ENCODE data around the gene PTPRQ.

The PTPRQ gene

DNA sequence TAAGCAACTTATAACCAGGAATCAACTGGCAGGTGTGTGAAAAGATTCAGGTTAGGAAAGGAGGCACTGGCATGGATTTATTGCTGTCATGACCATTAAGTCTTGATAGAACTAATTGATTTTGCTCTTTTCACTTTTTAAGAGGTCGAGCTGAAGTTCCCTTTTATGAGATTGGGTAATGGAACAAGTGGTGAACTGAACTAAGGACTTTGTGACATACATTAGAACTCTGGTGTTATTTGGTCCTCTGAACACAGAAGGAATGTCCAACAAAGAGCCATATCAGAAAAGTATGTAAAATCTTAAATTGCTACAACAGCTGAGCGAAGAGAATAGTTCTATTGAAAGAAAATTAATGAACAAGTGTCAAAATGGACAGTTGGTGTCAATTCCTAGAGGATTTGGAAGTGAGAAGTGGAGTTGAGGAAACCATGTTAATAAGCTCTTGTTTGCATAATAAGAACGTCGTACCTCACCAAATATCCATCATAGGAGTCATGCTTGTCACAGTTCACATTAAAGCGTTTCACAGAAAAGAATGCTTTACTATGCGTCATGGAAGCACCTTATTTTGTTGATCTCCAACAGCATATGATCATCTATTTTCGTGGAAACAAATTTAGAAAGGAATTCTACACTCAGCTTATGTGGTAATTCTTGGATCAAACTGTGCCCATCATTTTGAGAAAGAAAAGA is 255.0 kb downstream of the PTPRQ start:
- in situ Hi-C loops (cut with MboI; ENCODE audit: low sequenced_read_pairs) = no loop called here

DNA sequence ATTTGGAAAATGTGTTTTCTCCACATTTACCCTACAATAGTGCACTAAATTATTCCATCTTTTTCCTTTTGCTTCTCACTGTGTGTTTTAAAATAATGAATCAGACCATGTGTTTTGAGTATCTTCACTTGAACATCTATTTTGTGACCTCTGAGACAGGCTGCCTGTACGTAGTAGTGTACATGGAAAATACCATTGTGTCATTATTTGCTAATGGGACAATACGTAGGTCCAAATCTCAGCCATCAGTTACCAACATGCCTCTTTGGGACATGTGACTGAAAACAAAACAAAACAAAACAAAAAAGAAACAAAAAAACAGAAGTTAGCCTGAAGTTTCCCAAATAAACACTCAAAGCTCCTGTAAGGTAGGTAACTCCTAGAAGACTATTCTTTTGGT is 256.3 kb downstream of the PTPRQ start:
- in situ Hi-C loops (cut with MboI; ENCODE audit: low sequenced_read_pairs) = no loop called here

DNA sequence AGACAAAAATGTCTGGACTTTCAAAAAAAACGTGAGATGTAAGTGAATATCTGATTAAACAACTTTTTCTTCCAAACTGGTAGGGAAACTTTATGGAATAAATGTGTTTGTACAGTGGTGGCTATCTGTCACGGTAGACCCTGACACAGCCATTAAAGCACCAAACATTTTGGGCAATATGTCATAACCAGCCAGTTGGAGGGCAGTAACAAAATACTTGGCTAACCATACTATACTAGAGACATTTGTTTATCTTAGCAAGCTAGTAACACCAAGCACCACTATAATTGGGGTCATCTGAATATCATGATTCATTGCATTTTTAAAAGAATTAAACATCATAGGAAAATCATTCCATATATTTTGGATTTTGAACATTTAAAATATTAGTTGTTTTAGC is 257.4 kb downstream of the PTPRQ start:
- in situ Hi-C loops (cut with MboI; ENCODE audit: low sequenced_read_pairs) = no loop called here

DNA sequence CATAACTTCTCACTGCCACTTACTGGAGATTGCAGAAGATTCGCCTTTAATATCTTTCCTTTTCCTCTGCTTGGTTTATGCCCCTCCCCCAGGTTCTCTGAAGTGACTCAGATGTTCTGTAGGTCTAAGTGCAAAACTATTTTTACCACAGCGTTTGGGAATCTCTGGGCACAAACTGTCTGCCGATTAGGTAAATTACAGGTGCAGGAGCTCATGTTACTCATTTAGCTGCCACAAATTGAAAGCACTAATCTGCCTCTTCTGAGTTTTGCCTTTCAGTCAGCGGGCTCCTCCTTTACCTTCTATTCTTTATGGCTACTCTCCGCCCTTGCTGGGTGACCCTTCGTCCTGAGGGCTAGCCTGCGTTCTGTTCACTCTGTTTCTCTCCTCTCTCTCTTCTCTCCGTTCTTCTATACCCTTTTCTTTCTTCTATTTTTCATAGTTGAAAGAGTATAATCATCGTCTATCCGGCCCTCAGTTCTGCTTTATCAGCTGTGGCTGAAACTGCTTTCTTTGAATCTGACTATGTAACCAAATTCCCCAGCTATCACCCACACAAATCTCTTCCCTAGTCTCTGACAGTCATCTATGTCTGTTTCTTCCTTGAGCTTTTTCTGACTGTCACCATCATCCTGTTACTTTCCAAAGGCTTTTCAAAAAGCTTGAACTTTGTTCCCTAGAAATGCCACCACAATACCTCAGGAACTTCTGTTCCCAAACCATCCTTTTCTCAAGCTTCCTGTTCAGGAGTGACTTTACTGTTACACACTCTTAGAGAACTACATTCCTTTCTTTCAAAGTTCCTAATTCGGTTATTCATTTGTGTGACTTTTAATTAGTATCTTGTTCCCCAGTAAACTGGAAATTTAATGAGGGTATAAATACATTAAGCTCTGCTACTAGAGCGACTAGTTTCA is 259.1 kb downstream of the PTPRQ start:
- in situ Hi-C loops (cut with MboI; ENCODE audit: low sequenced_read_pairs) = no loop called here

DNA sequence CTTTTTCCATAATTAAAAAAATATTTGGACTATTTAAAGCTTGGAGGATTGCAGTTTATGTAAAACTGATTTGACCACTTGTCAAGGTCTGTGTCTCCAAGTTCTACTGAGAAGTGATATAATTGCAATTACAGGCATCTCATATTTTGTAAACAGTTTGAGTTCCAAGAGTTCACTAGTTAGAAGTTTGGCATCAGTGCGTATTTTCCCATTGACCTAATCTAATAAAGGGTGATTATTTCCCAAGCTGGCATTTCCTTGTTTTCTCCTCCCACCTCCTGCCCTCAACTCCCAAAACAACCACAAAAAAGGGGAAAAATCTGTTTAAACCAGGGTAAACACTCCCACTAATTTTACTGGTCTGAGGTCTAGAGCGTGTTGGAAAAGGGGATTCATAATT is 260.4 kb downstream of the PTPRQ start:
- in situ Hi-C loops (cut with MboI; ENCODE audit: low sequenced_read_pairs) = no loop called here

DNA sequence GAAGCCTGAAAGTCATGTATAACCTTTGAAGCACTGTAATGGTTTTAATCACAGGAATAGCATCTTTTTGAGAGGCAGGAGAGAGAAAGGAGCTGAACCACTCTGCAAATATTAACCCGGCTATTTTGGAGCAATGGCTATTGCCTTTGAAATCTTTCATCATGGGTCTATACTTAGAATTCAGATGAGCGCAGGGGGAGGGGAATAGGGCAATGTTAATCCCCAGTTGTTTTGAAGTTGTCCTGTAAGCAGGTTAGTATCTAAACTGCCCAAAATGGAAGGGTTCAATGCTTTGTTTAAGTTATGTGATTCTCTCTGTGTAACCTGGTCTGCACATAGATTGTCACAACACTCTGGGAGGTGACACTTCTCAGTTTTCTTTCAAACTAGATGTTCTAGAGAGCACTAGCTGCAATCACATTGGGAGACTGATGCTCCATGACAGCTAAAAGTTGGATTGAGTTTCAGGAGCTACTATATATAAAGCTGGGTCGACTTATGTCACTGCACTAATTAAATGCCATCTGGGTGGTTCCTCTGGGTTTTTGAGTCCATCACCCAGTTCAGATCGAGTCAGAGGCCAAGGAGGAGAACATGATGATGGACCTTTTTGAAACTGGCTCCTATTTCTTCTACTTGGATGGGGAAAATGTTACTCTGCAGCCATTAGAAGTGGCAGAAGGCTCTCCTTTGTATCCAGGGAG is 263.2 kb downstream of the PTPRQ start, which contains the start of gene MYF6:
TSS of gene MYF6 (plus strand) at position 509 of the 704 bp plus-strand sequence. CDS start at position 595, 86 bp downstream.
- in situ Hi-C loops (cut with MboI; ENCODE audit: low sequenced_read_pairs) = no loop called here

DNA sequence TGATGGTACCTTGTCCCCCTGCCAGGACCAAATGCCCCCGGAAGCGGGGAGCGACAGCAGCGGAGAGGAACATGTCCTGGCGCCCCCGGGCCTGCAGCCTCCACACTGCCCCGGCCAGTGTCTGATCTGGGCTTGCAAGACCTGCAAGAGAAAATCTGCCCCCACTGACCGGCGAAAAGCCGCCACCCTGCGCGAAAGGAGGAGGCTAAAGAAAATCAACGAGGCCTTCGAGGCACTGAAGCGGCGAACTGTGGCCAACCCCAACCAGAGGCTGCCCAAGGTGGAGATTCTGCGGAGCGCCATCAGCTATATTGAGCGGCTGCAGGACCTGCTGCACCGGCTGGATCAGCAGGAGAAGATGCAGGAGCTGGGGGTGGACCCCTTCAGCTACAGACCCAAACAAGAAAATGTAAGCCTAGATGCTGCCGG is 263.8 kb downstream of the PTPRQ start:
- in situ Hi-C loops (cut with MboI; ENCODE audit: low sequenced_read_pairs) = no loop called here

DNA sequence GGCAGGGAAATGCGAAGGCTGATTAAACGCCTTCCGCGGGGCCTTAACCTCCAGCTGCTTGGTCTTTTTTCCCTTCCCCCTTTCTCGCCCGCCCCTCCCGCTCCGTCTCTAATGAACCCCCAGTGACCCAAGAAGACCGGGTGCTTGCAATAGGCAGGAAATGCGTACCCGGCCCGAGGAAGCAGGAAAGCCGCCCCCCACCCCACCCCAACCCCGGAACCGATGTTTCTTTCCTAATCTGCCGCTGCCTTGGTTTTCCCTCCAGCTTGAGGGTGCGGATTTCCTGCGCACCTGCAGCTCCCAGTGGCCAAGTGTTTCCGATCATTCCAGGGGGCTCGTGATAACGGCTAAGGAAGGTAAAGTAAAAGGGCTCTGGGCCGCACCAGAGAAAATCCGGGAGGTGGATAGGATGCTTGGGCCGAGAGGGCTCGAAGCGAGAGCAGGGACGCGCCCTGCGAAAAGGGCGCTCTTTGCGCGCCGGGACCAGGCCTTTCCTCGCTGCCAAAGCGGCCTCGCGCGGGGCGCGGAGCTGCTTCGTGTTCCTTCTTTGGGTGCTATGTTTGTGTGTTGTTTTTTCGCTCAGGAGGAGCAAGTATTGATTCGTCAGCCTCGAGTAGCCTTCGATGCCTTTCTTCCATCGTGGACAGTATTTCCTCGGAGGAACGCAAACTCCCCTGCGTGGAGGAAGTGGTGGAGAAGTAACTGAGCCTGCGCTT is 264.4 kb downstream of the PTPRQ start:
- in situ Hi-C loops (cut with MboI; ENCODE audit: low sequenced_read_pairs) = no loop called here

DNA sequence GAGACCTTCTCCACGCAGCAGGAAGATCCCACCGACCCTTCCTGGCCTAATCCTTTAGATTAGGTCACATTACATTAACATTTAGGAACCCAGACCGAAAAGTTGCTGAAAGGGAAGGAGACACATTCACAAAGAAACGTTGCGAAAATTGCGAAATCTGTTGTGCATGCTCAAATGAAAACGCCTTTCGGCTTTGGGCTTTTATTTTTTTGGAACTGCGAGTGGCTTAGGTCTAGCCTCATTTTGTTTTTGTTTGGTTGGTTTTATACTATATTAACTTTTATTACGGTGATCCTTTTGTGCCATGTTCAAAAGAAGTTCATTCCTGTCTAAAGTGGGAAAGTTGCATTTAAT is 264.9 kb downstream of the PTPRQ start:
- in situ Hi-C loops (cut with MboI; ENCODE audit: low sequenced_read_pairs) = no loop called here

DNA sequence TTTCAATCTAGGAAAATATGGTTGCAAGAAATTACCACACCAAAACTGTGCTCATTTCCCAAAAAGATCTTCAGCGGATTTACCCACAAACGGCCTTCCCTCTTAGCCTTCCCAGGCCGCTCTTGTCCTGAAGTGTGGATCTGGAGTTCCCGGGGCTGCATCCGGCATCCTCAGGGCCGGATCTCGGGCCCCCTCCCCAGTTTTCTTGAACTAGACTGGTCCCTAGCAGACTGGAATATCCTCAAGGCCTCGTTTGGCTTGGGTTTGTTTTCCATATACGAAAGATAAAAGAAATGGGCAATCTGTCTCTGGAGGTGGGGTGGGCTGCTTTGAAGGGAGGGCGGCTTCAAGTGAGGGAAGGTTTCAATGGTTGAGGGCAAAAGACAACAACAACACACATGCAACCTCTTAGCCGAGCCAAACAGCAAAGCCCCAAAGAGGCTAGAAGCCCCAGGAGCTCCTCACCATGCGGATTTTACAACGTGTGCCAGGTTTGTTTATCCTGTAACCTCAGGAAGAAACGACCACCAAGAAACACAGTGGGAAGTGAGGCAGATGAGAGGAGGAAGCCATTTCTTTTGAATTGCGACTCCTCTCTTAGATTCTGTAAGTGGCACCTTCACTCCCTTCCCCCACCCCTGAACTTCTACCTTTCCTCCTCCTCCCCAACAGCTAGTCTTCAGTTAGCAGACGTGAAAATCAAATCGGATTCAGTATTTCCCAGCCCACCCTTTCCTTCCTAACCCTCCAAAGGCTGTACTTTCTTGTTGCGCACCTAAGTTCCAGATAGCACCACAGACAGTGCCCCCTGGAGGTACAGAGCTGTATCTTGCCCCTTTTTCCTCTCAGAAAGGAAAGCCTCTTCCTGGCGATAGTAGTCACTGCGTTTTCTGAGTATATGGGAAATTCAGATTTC is 266.0 kb downstream of the PTPRQ start:
- in situ Hi-C loops (cut with MboI; ENCODE audit: low sequenced_read_pairs) = no loop called here

DNA sequence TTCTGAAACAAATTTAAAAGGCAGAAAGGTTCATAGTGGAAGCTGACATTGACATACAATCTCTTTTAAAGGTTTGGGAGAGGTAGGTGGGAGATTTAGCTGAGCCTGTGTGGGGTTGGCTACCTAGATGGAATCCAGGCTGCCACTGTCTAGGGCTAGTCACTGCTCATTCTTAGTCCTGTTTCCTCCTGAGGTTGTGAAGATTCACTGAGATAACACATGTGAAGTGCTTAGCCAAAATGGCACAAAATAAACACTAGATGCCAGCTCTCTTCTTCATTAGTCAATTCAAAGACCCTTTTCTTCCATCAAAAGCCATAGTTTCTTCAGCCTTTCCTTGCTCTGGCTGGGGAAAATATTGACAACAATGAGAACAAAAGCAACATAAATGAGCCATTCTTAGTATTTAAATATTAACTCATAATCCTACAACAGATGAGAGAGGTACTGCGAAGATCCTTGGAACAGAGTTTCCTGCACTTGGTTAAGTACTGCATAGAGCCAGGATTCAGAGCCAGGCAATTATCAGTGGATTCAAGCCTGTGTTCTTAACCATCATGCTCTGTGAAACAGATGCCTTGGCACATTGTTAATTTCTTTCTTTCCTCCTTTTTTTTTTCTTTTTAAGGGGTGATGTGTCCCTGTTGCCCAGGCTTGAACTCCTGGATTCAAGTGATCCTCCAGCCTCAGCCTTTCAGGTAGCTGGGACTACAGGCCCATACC is 266.9 kb downstream of the PTPRQ start:
- in situ Hi-C loops (cut with MboI; ENCODE audit: low sequenced_read_pairs) = no loop called here

DNA sequence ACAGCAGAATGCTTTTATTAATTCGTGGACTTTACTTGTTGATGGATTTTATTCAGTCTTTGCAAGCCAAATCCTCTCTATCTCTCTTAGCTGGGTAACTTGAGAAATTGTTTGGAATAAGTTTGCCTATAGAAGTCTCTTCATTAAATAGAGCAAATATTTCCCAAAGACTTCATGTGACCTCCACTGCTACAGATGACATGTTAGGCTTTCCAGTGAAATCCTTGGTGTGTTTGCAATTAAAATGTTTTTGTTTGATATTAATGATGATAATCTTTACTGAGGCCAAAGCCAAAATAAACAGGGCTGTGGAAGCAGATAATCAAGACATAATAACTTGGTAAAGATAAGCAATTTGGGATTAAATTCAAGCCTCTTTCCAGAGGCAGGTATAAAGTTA is 267.8 kb downstream of the PTPRQ start:
- in situ Hi-C loops (cut with MboI; ENCODE audit: low sequenced_read_pairs) = no loop called here

DNA sequence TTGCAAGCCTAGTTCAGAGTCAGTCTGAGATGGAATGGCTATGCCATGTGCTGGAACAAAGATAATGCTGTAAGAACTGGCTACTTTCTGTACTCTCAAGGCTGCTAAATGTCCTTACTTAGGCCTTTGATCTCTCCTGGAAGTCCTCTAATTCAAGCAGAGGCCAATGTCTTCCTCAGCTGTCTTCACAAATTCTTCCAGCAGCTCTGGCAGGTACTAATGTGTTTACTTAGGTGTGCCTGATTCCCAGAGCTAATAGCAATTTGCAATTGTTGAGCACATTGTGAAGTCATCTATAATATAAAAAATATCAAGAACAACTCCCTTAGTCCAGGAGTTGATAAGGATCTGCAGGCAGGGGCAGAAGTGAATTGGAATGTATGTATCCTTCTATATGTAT is 268.8 kb downstream of the PTPRQ start:
- in situ Hi-C loops (cut with MboI; ENCODE audit: low sequenced_read_pairs) = no loop called here

DNA sequence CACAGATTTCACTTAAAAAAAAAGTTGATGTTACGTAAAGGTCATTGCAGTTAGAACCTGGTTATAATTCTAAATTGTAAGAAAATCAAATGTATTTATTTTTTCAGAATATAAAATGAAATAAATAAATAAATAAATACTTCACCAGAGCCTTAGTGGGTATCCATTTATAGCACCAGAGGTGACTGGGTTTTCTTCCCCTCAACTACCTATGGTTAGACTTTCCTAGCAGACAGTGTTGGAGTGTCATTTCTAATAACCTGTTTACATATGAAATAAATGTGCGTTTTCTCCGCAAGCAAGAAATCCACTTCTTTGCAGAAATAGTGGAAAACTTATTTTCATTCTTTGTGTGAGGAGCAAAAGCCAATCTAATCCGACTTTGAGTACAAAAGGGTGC is 269.4 kb downstream of the PTPRQ start:
- in situ Hi-C loops (cut with MboI; ENCODE audit: low sequenced_read_pairs) = no loop called here

DNA sequence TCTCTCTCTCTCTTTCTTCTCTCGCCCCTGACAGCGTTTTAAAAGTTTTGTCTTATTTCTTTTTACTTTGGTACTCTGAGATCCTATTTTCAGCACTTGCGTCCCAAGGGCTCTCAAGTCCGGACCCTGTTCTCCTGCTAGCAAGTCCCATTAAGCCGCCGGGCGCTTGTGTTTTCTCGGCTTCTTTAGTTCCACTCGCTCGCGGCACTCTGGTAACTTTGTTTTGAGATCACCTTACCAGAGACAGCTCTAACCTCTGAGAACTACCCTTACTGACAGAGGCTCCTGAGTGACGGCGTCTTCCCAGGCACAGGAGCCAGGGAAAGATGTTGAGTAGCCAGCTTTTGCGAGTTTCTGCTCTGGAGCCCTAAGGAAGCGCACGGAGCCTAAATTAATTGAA is 270.0 kb downstream of the PTPRQ start:
- in situ Hi-C loops (cut with MboI; ENCODE audit: low sequenced_read_pairs) = no loop called here

DNA sequence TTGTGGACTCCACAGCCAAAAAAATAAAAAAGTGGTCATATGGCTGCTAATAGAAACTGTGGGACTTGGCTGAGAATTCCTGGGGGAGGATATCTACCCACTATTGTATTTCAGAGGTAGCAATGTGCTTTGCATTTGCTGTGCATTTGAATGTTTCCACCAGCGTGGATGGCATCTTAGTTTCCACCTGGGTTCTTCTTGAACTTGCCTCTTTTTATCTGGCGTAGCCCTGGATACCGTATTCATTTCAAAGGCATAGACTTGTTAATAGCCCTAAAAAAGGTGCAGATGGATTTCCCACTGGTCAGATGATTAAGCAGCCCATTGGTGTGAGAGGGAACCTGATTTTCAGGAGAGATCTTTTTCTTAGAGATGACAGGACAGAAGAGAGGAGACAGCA is 270.8 kb downstream of the PTPRQ start:
- in situ Hi-C loops (cut with MboI; ENCODE audit: low sequenced_read_pairs) = no loop called here

DNA sequence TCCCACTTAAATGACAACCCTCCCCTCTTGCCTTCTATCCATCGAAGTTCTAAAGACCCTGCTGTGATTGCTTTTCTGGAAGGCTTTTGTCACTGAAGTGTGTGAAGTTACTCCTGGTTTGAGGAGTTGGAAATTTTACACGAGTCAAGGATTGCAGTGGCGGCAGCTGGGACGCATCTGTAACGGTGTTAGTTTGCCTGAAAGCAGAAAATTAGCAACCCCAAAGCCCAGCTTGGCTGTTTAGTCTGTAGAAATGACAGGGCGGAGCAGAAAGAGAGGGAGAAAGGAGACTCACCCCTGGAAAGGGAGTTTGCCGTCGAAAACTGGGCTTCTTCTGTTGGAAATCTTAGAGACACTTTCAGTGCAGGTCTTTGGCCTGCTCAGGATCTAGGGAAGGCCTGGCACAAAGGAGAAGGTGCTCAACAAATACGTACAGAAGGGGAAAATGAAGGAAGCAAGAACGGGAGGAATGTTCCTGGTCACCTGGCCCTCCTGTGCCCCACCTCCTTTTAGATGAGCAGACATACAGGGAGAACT is 271.7 kb downstream of the PTPRQ start:
- in situ Hi-C loops (cut with MboI; ENCODE audit: low sequenced_read_pairs) = no loop called here

DNA sequence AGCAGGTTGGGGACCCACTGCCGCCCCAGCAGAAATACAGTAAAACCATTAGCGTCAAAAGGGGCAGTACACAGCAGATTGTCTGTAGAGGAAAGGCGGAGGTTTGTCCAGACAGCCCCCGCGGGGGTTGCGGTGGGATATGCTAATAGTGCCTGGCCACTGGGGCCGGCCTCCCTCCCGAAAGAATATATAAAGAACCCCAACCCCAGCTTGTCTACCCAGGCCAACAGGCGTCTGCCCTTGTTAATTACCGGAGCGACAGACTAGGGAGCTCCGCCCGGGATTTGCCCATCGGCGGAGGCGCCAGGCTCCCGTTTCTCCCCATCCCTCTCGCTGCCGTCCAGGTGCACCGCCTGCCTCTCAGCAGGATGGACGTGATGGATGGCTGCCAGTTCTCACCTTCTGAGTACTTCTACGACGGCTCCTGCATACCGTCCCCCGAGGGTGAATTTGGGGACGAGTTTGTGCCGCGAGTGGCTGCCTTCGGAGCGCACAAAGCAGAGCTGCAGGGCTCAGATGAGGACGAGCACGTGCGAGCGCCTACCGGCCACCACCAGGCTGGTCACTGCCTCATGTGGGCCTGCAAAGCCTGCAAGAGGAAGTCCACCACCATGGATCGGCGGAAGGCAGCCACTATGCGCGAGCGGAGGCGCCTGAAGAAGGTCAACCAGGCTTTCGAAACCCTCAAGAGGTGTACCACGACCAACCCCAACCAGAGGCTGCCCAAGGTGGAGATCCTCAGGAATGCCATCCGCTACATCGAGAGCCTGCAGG is 272.8 kb downstream of the PTPRQ start, which contains the start of gene MYF5:
TSS of gene MYF5 (plus strand) at position 217 of the 774 bp plus-strand sequence. CDS start at position 369, 152 bp downstream.
- in situ Hi-C loops (cut with MboI; ENCODE audit: low sequenced_read_pairs) = no loop called here
